MM.1S (cell line): ENCODE results near the gene FCHSD1.

ENCODE experiments used
- EZH2 ChIP-seq: fragments of 300-600 bp; sonication (generic); optimal IDR thresholded peaks from 2 replicates; pipeline ENCODE3; 2017; ENCODE audit warnings: low read depth, mild to moderate bottlenecking, antibody characterized with exemption, low read length, mixed read lengths
- TF ChIP-seq, protein P1 (sequence below): fragments of 300-600 bp; sonication (generic); IDR thresholded peaks from 2 replicates; pipeline ENCODE4 v1.5.1; 2016; ENCODE audit warnings: antibody characterized with exemption, low read length, mixed read lengths

DNA sequence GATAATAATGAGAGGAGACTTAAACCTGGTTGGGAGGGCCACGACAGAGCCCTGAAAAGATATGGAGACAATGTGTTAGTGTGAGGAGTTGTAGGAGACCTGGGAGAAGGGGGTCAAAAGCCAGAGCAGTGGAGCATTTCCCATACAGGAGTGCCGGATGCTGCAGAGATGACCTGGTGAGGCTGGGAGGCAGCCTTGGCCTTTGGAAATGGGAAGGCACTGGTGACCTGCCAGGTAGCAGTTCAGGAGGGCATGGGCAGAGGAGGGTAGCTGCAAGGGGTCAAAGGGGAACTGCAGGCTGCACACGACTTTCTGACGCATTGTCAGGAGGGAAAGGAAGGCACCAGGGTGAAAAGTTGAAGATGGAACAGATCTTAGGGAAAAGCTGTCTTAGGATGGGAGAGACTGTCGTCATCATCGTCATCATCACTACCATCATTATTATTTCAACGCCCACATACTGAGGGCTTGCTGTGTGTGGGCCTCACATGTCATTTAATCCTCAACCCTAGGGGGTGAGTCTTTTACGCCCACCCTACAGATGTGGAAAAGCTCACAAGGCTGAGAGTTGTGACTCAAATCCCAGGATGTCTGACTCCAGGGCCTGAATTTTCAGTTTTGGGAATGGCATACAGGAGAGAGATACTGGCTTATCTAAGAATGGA, 17.5 kb upstream of the FCHSD1 start:
- TF ChIP-seq, protein P1, sequence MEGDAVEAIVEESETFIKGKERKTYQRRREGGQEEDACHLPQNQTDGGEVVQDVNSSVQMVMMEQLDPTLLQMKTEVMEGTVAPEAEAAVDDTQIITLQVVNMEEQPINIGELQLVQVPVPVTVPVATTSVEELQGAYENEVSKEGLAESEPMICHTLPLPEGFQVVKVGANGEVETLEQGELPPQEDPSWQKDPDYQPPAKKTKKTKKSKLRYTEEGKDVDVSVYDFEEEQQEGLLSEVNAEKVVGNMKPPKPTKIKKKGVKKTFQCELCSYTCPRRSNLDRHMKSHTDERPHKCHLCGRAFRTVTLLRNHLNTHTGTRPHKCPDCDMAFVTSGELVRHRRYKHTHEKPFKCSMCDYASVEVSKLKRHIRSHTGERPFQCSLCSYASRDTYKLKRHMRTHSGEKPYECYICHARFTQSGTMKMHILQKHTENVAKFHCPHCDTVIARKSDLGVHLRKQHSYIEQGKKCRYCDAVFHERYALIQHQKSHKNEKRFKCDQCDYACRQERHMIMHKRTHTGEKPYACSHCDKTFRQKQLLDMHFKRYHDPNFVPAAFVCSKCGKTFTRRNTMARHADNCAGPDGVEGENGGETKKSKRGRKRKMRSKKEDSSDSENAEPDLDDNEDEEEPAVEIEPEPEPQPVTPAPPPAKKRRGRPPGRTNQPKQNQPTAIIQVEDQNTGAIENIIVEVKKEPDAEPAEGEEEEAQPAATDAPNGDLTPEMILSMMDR = no peak
- no peak for TF ChIP-seq EZH2
